Tongue (tissue), 2 donors: ENCODE results near the gene KDM4C. TPM values are rescaled to one million over a fixed set of nuclear protein-coding genes. Genes with fewer than 3 reads are reported as not detected.

Experiments
- DNase-seq: peaks from one replicate; pipeline ENCODE4 v3.0.0-alpha.2; 2015
- total RNA-seq: library from RNA; depleted of rRNA; stranded (reverse); fragments of >200 nt; gene quantifications from one replicate; pipeline ENCODE4 v1.2.3, GENCODE V29; 2014

The KDM4C gene
- total RNA-seq, 1 donor from 2014 or later = 51.6 TPM

DNA sequence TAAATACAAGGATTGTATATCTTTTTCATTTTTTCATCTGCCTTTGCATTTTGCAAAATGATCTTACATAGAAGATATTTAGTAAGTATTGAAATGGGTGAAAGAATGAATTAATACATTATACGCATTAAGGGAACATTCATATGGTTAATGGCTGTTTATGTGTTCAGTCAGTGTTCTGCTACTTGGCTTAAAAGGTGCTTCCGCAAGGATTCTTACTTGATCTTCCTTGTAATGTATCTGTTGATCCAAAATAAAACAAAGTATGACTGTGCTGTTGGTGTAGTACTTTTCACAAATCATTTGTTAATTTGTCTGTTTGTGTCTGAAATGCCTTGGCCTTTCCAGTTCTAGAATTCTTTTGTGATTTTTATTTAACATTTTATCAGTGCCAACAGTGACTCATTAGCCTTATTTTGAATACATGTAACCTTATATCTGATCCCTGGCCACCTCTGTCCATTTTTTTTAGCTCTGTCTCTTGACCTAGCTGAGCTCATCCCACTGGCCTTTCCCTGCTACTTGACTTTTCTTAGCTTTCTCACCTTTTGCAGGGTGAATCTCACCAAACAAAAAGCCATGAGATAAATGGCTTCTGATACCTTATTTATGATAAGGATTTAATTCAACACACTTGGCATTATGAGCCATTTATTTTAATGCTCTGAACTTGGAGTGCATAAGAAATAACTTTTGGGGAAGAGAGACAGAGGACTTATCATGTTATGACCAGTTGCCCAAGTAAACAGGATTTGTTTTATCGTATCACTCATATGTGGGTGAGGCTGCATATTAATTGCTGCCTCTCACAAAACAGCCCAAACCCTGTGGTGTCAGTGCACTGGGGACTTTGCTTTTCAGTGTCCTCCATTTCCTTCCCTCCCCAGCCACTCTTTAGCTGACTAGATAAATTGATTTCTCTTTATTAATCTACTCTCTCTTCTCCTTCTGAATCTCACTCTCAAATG is 340.3 kb downstream of the KDM4C start:
- no peak for DNase-seq

DNA sequence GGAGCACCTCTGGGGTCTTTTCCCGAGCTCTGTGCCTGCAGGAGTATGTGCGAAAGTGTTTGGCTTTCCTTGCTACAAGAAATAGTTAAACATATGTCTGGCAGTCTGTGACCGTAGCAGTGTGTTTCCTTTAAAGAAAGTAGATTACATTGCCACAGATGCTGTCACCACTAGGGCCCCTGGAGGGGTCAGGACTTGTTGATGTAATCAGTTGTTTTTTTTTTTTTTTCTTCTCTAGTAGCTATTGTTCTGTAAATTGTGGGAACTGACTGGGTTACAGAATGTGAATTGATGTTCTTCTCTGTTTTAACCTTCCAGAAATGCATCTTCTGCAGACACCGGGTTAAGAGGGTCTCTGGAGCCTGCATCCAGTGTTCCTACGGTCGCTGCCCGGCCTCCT is 345.6 kb downstream of the KDM4C start:
- peak; percentile 8 for DNase-seq

DNA sequence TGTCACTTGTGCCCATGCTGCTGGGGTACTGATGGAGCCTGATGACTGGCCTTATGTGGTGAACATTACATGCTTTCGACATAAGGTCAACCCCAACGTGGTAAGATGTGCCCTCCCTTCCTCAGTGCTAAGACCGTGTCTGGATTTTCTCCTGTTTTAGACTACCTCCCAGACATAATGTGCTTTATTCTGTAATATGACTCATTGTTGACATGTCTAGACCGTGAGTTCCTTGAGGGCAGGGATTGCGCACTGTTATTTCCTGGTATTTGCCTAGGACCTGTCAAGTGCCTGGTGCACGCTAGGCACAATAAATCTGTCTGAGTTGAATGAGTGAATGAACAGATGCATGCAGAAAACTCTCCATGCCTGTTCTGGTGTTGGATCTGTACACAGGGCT is 346.0 kb downstream of the KDM4C start:
- no peak for DNase-seq

DNA sequence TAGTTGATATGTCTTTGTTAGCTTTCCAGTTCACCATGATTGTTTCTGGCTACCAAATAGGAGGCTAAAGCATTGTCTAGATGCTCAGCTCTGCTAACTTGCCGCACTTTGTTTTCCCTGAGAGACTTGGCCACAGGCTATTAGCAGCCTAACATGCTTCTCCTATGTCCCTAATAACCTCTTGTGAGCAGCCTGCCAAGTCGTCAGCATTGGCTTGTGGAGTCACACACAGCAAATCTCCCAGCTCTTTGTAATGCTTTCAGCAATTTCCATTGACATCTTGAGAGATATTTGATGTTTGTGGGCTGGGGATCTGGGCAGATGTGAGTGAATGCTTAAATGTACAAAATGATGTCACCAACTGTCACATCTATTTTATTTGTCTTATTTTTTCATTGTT is 346.9 kb downstream of the KDM4C start:
- peak; percentile 13 for DNase-seq

DNA sequence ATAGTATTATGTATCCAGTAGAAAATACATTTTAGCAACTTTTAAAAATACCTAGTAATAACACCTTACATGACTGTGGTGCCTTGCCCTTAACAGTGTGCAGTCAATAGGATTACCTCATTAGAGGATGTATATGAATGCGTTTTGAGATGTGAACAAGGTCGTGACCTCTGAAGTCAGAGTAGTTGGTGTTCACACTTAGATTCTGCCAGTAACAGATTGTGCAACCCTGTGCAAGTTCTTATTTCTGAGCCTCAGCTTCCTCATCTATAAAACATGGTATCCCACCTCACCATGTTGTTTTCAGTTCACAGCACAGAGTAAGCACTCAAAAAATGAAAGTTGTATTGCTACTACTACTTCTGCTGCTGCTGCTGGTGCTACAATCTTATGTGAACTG is 347.3 kb downstream of the KDM4C start:
- DNase-seq = no peak

DNA sequence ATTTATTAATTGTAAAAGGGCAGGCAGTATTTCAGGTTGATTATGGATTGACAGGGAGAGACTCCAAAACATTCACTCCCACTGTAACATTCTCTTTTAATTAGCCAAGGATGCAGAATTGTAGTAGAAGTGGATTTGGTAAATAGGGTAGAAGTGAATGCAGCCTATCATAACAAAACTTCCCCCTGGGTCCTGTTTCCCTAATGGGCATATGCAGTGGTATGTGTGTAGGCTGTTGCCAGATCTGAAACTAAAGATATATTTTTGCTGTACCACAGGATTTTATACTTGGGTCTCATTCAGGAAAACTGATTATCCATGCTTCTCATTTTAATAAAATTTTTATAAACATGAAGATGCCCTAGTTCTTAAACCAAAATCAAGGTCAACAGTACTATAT is 351.2 kb downstream of the KDM4C start:
- no peak for DNase-seq

DNA sequence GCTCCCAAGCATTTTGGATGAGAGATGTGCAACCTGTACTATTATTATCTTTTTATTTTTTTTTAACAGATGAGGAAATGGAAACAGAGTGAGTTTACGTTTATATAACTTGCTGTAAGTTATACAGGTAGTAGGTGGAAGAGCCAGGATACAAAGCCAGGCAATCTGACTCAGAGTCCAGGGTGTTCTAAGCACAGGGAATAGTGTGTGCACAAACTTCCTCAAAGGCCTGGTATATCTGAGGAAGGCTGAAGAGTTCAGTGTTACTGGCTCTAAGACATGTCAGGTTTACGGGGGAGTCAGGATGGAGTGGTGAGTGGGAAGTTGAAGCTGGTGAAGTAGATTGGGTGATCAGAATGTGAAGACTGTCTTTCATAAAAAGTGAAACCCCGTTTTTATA is 353.6 kb downstream of the KDM4C start:
- DNase-seq = no peak

DNA sequence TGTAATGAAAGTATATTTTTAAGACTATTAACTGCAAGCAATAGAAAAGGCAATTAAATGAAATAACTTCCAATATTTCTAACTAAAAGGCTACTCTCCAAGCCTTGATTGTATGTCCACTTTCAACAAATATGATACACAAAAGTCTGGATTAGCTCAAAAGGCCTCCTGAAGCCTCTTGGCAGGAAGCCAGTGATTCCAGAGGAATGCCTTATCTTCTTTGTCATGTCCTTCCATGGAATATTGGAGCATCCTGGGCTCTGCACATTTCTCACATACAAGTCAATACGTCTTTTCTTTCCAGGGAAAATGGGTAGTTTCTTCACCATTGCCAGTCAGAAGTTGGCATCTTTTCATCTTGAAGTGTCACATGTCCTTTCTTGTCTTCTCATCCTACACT is 357.8 kb downstream of the KDM4C start:
- no peak for DNase-seq

DNA sequence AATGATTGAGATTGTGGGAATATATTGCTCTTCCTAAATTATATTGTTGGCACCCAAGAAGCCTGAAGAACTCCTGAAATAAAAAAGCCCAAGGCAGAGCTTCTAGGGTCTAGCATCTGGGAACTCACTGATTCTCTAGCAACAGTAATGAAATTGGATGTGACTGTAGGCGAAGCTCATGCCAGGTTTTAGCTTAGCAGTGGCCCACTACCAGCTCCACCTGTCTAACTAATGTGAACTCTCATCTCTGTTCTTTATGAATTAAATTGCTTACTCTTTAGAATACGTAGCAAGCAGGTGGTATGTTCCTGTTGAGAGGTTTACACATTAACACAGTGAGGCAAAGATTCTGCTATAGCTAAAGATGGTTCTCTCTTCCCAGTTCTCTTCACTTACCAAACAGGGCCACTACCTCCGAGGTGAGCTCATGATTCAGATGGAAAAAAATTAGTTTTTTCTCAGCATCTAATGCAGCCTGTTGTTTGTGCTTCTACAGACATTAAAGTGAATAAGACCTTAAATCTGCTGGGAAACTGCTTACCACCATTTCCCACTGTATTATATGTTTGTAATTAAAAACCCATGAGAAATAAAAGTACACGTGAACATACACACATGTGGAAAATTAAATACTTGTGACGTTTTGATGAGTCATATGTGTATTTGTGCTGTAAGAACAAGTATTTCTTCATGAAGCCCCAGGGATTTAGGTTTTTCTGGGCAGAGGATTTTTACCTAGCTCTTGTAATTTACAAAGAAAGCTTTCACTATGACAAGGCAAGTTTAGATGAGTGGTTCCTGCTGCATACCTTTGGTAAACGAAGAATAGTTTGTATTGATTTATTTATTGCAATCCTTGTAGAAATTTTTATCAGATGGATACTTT is 360.1 kb downstream of the KDM4C start:
- peak; percentile 44 for DNase-seq

DNA sequence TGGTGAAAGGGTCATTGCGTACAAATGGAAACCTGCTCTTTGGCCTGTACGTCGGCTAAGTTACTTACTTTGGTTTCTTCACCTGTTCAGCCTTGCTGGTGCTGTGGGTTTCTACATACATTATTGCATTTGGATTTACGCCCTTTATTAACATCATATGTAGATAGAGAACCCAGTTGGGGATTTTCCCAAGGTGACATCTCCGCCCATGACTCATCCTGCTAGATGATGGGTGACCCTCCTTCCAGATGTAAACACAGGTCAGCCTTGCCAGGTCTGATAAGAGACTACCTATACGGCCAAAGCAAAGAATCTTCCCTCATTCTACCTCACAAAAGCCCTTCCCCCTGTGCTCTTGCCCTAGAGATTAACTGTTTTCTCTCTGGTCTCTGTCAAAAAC is 360.9 kb downstream of the KDM4C start:
- no peak for DNase-seq

DNA sequence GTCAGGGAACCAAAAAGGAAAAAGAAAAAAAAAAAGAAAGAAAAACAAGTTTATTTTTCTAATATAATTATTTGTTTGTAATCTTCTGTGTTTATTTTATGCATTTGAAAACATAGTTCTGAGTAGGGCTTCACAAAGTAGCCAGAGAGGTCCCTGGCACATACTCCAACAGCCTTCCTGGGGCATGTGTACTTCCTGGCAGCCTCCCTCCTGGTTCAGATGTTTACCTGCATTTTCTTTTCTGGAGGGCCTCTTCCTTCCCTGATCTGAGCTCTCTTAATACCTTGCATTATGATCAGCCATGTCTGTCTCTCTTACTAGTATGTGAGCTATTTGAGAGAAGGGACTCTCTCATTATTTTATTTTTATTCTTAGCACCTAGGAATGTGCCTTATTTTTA is 361.8 kb downstream of the KDM4C start:
- DNase-seq = no peak

DNA sequence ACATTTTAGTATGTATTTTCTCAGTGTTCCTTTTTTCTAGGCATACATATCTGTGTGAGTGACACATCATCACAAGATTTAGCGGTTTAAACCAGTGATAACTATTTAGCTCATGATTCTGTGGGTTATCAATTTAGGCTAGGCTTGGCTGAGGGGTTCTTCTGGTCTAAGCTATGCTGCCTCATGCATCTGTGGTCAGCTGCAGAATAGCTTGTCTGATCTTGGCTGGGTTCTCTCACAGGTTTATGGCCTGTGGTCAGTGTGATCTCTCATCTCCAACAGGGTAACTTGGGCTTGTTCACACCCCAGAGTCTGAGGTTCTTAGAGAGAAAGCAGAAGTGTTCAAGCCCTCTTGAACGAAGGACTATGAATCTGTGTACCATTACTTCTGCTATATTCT is 363.3 kb downstream of the KDM4C start:
- no peak for DNase-seq

DNA sequence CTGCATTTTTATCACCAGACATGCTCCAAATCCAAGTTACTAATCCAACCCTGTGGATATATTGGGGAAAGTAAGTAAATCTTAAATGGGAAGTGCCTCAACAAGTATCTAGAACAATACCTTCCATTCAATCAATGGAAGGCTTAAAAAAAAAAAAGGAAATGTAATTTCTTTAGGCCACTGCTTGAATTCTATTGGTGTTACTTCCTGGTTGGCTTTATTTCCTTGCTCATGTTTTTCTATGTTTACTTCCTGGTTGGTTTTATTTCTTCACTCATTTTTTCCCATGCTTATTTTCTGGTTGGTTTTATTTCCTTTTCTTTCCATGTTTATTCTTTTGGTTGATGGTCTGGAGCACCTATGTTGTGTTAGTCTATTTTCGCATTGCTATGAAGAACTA is 363.9 kb downstream of the KDM4C start:
- no peak for DNase-seq

DNA sequence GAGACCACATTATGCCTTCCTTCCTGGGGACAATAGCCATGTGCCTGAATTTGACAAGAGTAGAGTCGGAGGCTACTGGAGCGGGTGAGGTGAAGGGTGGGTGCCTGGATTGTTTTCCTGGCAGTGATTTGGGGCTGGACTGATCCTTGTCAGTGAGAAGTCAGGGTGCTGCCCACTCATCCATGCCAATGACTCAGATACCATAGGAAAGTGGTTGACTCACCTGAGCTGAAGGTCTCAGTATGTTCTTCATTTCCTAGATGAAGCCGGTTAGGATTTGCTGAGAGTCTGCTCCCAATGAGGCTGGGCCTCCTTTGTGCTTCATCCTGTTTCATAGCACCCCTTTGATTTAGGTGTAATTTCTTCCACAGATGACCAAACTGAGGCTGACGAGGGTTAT is 366.0 kb downstream of the KDM4C start:
- DNase-seq = no peak

DNA sequence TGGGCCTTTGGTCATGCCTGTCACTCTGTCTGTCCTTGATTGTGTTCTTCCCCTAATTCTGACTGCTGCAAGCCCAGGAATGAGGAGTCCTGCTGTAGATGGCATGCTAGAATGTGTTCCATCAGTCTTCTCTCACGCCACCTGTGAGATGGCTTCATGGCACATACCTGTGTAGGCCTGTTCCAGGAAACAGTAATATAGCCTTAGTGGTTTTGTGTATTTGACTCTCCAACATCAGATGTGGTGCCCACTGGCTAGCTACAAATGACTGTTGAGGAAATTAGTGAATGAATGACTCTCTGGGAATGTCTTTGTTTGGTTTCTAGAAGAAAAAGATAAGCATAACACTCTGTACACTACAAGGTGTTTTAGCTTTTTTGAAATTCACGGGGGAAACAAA is 367.5 kb downstream of the KDM4C start:
- DNase-seq = no peak

DNA sequence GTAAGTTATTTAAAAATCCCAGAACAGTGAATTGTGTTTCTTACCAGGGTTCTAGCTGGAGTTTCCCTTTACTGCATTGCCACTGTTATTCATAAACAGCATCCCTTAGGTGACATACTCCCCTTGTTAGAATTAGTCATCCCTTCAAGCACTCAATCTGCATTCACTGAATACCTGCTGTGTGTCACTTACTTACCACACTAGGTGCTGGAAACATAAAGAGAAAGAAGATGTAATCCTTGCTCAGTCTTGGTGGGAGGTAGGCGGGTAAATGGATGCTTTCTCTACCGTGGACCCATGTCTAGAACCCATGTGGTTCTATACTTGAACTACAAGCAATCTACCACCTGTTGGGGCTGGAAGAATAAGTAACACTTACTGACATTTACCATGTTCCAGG is 371.6 kb downstream of the KDM4C start:
- no peak for DNase-seq

DNA sequence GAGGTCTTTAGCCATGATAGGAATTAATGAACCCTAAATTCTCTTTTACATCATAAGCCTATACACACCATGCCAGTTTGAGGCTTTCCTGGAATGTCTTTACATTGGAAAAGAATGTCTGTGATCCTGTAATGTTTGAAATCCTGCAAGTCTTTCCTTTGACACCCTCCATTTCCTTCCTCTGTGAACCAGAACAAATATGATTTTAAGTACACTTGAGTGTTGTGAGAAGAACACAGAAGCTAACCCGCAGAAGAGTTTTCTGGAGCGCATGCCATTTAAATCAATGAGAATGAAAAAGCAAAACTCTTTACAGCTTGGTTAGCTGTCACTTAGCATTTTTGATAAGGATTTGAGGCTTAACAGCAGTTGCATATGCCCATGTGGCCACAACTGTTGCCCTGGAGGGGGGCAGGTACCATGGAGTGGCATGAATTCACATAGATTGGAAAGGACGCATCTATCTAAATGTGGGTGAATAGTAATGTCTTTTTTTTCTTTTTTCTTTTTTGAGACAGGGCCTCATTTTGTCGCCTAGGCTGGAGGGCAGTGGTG is 372.6 kb downstream of the KDM4C start:
- no peak for DNase-seq

DNA sequence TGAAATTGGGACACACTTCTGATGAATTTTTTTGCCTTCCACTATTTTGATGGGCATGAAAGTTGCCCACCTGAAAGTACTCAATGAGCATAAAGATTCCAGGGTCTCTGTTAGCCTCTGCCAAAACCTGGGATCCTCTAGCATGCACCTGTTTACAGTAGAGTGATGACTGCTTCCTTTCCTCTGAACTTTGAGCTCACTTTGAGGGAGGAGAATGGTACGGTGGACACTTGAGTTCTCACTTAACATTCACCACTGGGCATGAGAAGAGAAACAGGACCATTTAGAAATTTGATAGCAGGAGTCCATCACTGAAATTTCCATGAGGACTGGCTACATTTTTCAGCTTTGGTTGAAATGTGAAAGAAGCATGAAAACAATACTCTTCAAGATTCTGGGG is 374.8 kb downstream of the KDM4C start:
- no peak for DNase-seq

DNA sequence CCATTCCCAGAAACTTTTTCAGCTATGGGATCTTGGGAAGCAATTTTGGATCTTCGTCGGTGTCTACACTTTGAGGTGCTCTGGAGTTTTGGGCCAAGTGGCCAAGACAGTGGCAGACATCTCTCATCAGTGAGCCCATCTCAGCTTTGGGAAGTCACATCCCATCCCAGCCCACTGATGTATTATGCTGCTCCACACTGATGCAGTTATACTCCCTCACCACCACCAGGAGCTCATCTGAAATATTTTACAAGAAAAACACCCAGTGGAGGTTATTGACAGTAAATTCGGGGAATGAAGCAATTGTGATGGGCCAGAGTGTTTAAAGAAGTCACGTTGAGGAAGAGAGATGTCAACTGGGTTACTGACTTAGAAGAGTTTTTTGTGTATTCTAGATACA is 378.0 kb downstream of the KDM4C start:
- no peak for DNase-seq

DNA sequence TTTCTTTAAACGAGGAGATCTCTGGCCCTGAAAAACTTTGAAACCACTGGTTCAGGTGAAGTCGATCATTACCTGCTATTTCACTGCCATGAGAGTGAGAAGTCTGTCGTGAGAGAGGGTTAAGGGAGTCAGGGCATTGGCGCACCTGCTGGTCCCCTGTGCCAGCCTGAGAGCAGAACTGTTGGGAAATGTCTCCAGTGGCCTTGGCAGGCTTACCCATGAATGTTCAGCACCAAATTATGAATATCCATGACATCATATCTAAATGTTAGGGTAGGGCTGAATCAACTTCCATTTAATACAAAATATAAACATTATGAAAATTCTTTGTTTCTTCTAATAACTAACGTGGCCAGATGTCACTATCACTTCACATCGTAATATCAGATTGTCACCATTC is 379.3 kb downstream of the KDM4C start:
- DNase-seq = no peak

DNA sequence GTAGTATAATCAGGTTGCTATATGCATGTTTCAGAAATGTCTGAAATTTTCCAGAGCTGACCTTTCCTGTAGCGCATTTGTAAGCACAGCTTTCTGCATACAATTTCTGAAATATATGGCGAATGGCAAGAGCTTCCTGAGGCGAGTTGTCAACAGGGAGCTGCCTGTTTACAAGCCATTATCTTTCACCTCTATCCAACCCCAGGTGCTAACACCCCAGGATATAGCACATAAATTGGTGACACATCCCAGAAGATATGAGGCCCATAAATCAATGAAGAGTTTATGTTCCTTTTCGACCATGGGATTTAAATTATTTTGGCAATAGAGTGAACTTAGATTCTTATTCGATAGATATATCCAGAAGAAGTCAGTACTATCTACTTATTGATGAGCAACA is 379.8 kb downstream of the KDM4C start:
- no peak for DNase-seq

DNA sequence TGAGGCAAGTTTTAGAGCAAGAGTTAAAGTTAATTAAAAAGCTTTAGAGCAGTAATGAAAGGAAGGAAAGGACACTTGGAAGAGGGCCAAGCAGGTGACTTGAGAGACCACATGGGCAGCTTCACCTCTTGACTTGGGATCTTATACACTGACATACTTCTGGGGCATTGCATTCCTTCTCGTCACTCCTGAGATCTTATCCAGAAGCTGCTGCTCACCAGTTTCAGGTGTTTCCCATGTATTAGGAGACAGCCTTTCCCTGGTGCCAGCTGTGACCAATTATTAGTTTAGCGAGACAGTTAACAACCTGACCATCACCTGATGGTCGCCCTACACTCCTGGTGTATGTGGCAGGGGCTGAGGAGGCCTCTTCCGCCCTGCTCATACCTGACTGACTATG is 382.1 kb downstream of the KDM4C start:
- DNase-seq = no peak

DNA sequence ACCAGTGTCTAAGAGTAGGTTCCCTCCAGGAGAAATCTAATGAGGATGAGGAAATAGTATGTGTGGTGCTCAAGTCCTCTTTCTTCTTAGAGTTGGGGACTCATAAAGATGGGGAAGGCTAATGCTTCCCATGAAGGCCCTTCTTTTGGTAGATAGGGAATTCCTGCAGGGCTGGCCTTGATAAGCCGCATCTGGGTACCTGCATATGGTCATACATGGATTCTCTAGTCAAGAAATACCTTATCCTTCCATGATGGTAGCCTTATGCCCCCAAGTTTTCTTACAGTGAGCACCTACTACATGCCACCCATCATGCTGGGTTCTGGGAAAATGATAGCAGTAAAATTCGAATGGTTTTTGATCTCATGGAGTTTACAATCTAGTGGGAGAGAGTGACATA is 382.6 kb downstream of the KDM4C start:
- no peak for DNase-seq
